Fibroblast of lung (primary cell): ENCODE data around the gene FAM151A.

Experiments used
- CTCF ChIP-seq, 2 donors: IDR thresholded peaks in 1 of 2; conservative IDR thresholded peaks in 1 of 2; 1 replicate in 1 of 2; 2 replicates in 1 of 2; pipeline ENCODE4 v1.5.1; 2011 to 2012; ENCODE audit warnings: low read length in 2 of 2, control low read depth in 1 of 2, inconsistent platforms in 1 of 2, low read depth in 1 of 2, mild to moderate bottlenecking in 1 of 2
- EZH2 ChIP-seq: IDR thresholded peaks from 2 replicates; pipeline ENCODE4 v1.5.1; 2012; ENCODE audit warnings: low read length, control low read depth, mild to moderate bottlenecking; ENCODE audit errors: missing control alignments

- no peak for TF ChIP-seq EZH2
- no peak for TF ChIP-seq CTCF (conservative IDR thresholded peaks at IDR 0.05 in 1 of 2, IDR thresholded peaks at IDR 0.05 in 1 of 2; ENCODE audit: low read depth in 1 of 2, low read length in 2 of 2)
Observed at GRCh38 chr1:54640361-54640760, 17.0 kb upstream of the FAM151A start.
